Osteoblast (primary cell): ENCODE results near the gene ESR1. TPM values are rescaled to one million over a fixed set of nuclear protein-coding genes. Genes with fewer than 3 reads are reported as not detected.
A peak's percentile ranks its signal among the peaks of the same experiment; 100 is the strongest.

Experiments used
- DNase-seq: peaks from one replicate; pipeline ENCODE4 v3.0.0; 2011; ENCODE audit warnings: low spot score, mixed read lengths; ENCODE audit not compliant: insufficient read length; ENCODE audit errors: missing footprints
- H2AFZ ChIP-seq: 2 replicates; pipeline ENCODE4 v1.6.0; 2011; ENCODE audit warnings: mild to moderate bottlenecking, low read length
- H3K27ac ChIP-seq: 2 replicates; pipeline ENCODE4 v1.5.1; 2011; ENCODE audit warnings: mild to moderate bottlenecking, low read depth, low read length, moderate library complexity
- H3K27me3 ChIP-seq: 2 replicates; pipeline ENCODE4 v1.6.0; 2012; ENCODE audit warnings: mild to moderate bottlenecking, control low read depth, inconsistent platforms, low read length, moderate library complexity; ENCODE audit not compliant: insufficient read depth
- H3K36me3 ChIP-seq: 2 replicates; pipeline ENCODE4 v1.5.1; 2011; ENCODE audit warnings: mild to moderate bottlenecking, low read length, control low read depth, moderate library complexity; ENCODE audit not compliant: insufficient read depth
- H3K4me1 ChIP-seq: 2 replicates; pipeline ENCODE4 v1.5.1; 2011; ENCODE audit warnings: mild to moderate bottlenecking, low read length, control low read depth, moderate library complexity; ENCODE audit not compliant: insufficient read depth
- H3K4me2 ChIP-seq: 2 replicates; pipeline ENCODE4 v1.6.0; 2011; ENCODE audit warnings: mild to moderate bottlenecking, low read length; ENCODE audit not compliant: insufficient read depth
- H3K4me3 ChIP-seq: fragments of 200-600 bp; sonication (generic); 3 replicates; pipeline ENCODE4 v1.5.1; 2012; ENCODE audit warnings: mild to moderate bottlenecking, low read length, inconsistent platforms; ENCODE audit not compliant: insufficient read depth
- H3K79me2 ChIP-seq: 2 replicates; pipeline ENCODE4 v1.6.0; 2012; ENCODE audit warnings: mild to moderate bottlenecking, low read length, control low read depth, inconsistent platforms; ENCODE audit not compliant: insufficient read depth
- H3K9me3 ChIP-seq: 2 replicates; pipeline ENCODE4 v1.5.1; 2011; ENCODE audit warnings: low read depth, low read length, control low read depth
- H4K20me1 ChIP-seq: 2 replicates; pipeline ENCODE4 v1.6.0; 2012; ENCODE audit warnings: mild to moderate bottlenecking, low read length, control low read depth; ENCODE audit not compliant: insufficient read depth
- total RNA-seq: library from RNA; depleted of rRNA; stranded (reverse); fragments of >200 nt; gene quantifications from 2 replicates; pipeline ENCODE4 v1.2.3, GENCODE V29; 2012
- TF ChIP-seq, protein P1 (sequence below): IDR thresholded peaks from 2 replicates; pipeline ENCODE4 v1.5.1; 2011; ENCODE audit warnings: mild to moderate bottlenecking, low read depth, low read length, moderate library complexity; ENCODE audit errors: extremely low read depth

Gene ESR1
- total RNA-seq, 1 donor: 3.3 TPM

DNA sequence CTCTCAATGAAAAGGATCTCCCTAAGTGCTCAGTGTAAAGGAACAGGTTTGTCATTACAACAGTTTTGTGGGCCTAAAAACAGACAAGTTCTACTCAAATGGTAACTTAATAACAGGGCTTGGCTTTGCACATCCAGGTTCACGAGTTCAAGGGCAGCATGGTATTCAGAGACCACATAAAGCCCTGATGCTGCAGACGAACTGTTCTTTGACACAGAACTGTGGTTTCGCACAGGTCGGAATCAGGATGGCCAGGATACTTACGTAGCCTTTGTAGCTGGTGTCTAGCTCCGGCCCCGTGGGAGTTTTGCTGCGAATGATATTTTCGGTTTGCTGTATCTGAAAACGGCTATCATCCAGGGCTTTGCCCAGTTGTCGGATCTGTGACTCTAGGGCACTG lies 335.9 kb downstream of the ESR1 start:
- Histone ChIP-seq H3K9me3 (no peaks in the 10 kb centered on the region), H3K4me2 (no peak overlapping the region), H3K79me2 (no peaks in the 10 kb centered on the region), H3K27ac (no peak overlapping the region), H3K27me3 (no peaks in the 10 kb centered on the region), H3K4me3 (no peak overlapping the region), H2AFZ (no peak overlapping the region), H4K20me1 (peaks cover 7% of the 10 kb centered on the region), H3K36me3 (peaks cover 51% of the 10 kb centered on the region), H3K4me1 (peaks cover 11% of the 10 kb centered on the region)
- DNase-seq: no peak
- TF ChIP-seq, protein P1, sequence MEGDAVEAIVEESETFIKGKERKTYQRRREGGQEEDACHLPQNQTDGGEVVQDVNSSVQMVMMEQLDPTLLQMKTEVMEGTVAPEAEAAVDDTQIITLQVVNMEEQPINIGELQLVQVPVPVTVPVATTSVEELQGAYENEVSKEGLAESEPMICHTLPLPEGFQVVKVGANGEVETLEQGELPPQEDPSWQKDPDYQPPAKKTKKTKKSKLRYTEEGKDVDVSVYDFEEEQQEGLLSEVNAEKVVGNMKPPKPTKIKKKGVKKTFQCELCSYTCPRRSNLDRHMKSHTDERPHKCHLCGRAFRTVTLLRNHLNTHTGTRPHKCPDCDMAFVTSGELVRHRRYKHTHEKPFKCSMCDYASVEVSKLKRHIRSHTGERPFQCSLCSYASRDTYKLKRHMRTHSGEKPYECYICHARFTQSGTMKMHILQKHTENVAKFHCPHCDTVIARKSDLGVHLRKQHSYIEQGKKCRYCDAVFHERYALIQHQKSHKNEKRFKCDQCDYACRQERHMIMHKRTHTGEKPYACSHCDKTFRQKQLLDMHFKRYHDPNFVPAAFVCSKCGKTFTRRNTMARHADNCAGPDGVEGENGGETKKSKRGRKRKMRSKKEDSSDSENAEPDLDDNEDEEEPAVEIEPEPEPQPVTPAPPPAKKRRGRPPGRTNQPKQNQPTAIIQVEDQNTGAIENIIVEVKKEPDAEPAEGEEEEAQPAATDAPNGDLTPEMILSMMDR: no peak

DNA sequence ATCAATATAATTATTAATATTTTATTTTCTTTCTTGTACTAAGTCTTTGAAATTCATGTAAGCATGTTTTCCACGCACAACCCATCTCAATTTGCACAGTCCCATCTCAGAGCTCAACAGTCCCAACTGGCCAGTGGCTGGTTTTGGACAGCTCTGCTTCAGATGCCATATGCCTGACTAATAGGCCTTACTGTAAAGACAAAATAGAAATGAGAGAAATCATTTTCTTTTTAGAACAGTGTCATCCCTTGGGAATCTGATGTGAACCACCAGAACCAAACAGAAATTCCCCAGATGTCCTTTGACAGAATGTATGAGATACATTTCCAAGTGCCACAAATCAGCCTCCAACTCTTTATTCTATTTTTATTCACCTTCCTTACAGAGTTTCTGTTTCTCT lies 338.9 kb downstream of the ESR1 start:
- no peak overlapping the region for H3K27ac ChIP-seq

DNA sequence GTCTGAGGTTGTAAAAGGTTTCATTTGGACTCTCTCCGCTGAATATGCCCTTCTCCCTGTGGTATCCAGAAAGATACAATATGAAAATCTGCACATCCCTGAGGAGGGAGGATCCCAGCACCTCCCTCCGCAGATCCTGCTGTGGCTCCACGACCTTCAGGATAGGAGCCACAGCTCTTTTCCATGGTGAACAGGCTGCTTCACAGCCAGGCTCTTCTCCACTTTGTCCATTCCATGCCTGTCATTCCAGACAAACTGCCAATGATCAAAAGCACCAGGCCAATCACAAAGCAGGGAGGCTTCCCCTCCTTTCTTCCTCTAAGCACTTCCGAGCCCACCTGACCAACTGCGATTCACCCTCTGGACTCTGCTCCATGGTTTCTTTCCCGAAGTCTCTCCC lies 339.8 kb downstream of the ESR1 start:
- Histone ChIP-seq H3K4me3 (no peak overlapping the region), H3K36me3 (peaks cover 68% of the 10 kb centered on the region), H3K27ac (no peak overlapping the region), H4K20me1 (peaks cover 7% of the 10 kb centered on the region), H3K4me1 (peaks cover 19% of the 10 kb centered on the region), H3K9me3 (no peaks in the 10 kb centered on the region), H3K27me3 (no peaks in the 10 kb centered on the region), H2AFZ (no peak overlapping the region), H3K79me2 (no peaks in the 10 kb centered on the region), H3K4me2 (no peak overlapping the region)
- TF ChIP-seq, protein P1: no peak
- no peak for DNase-seq

More for the DNA sequence above, 338.9 kb downstream of the ESR1 start:
- Histone ChIP-seq H3K36me3 (peaks cover 62% of the 10 kb centered on the region), H3K4me2 (peak overlapping the region; percentile 37), H2AFZ (no peak overlapping the region), H3K4me3 (no peak overlapping the region), H4K20me1 (peaks cover 7% of the 10 kb centered on the region), H3K9me3 (no peaks in the 10 kb centered on the region), H3K4me1 (peaks cover 19% of the 10 kb centered on the region), H3K79me2 (no peaks in the 10 kb centered on the region), H3K27me3 (no peaks in the 10 kb centered on the region)
- TF ChIP-seq, protein P1: no peak
- DNase-seq: peak; percentile 92

DNA sequence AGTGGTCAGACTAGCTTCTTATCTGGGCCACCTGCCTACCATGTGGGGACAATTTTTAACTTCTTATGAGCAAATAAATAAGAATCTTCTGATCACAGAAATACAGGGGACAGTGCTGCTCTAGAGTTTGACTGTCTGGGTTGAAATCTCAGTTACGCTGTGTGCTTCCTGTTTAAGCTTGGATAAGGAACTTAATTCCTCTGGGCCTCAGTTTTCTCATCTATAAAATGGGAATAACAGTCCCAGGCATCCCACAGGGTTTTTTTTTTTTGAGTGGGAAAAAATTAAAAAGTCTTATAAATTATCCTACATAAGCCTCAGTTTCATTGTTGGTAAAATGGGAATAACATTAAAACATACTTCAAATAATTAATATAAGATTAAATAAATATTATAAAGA lies 340.9 kb downstream of the ESR1 start:
- peaks cover 69% of the 10 kb centered on the region for H3K36me3 ChIP-seq

More for the DNA sequence above, 340.9 kb downstream of the ESR1 start:
- DNase-seq: no peak
- TF ChIP-seq, protein P1: no peak
- peaks cover 19% of the 10 kb centered on the region for H3K4me1 ChIP-seq
- no peak overlapping the region for H2AFZ ChIP-seq
- peaks cover 7% of the 10 kb centered on the region for H4K20me1 ChIP-seq
- H3K9me3 ChIP-seq: no peaks in the 10 kb centered on the region
- H3K27ac ChIP-seq: no peak overlapping the region
- no peaks in the 10 kb centered on the region for H3K27me3 ChIP-seq
- no peak overlapping the region for H3K4me3 ChIP-seq
- no peaks in the 10 kb centered on the region for H3K79me2 ChIP-seq
- no peak overlapping the region for H3K4me2 ChIP-seq
